ENCODE results near the gene TMEM150C. TPM values are rescaled to one million over a fixed set of nuclear protein-coding genes. Genes with fewer than 3 reads are reported as not detected.

TMEM150C gene
- total RNA-seq, 1 experiment from 2014 or later = 1.8 TPM

DNA sequence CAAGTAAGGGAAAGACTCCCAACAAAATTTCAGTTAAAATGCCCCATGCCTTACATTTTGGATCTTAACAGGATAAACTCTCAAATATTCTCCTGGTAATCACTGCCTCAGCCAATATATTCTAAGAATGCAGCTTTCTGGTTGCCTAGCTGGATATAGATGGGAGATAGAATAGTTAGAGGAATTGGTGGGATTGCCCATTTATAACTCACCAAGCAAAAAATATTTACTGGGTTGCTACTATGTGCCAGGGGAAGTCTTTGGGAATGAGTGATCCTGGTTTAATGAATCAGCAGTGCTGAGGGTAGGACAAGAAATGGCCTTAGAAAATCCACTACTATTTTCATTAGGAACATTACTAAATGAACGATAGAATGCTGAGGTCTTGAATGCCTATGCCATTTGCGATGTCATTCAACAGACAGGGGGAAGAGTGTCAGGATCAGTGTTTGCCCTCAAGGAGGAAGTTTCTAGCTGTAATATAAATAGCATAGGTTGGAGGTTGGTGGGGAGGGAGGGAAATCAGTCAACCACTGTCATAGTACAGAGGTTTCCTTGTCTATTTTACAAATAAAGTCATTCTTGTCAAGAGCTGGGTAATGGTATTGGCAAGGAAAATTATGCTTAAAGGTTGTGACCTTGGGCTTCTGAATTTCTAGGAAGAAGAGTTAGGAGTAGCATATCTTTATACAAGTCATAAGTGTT is 67.9 kb downstream of the TMEM150C start:
- H3K27me3 ChIP-seq (ENCODE audit: control insufficient read depth, insufficient read depth, low read length) = no peaks in the 10 kb centered on the region
- ATAC-seq = no peak
- intact Hi-C loops (cut with micrococcal nuclease; ENCODE audit: unreplicated experiment) = no loop called here
- no peaks in the 10 kb centered on the region for H3K36me3 ChIP-seq (ENCODE audit: control insufficient read depth, insufficient read depth, low read length)
- in situ Hi-C loops (cut with HindIII; ENCODE audit: low pct_unique_long_range_greater_than_20kb, low sequenced_read_pairs) = no loop called here
- H3K4me1 ChIP-seq (ENCODE audit: control insufficient read depth, insufficient read depth, low read length) = no peaks in the 10 kb centered on the region
- DNase-seq (ENCODE audit: low read depth, low spot score) = no peak
- no peaks in the 10 kb centered on the region for H3K9me3 ChIP-seq (ENCODE audit: control insufficient read depth, insufficient read depth, low read depth, low read length)
- no TSS peak for BruUV-seq (replicated peaks)
- ChIA-PET CTCF (no interaction called here), POLR2A (no interaction called here)
- no peak overlapping the region for H3K4me3 ChIP-seq (ENCODE audit: low read depth in 2 of 2, low read length in 2 of 2)
- TF ChIP-seq, protein P1, sequence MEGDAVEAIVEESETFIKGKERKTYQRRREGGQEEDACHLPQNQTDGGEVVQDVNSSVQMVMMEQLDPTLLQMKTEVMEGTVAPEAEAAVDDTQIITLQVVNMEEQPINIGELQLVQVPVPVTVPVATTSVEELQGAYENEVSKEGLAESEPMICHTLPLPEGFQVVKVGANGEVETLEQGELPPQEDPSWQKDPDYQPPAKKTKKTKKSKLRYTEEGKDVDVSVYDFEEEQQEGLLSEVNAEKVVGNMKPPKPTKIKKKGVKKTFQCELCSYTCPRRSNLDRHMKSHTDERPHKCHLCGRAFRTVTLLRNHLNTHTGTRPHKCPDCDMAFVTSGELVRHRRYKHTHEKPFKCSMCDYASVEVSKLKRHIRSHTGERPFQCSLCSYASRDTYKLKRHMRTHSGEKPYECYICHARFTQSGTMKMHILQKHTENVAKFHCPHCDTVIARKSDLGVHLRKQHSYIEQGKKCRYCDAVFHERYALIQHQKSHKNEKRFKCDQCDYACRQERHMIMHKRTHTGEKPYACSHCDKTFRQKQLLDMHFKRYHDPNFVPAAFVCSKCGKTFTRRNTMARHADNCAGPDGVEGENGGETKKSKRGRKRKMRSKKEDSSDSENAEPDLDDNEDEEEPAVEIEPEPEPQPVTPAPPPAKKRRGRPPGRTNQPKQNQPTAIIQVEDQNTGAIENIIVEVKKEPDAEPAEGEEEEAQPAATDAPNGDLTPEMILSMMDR (IDR thresholded peaks at IDR 0.05) = no peak
- TF ChIP-seq TCF7L2 (IDR thresholded peaks at IDR 0.05; ENCODE audit: low read depth, low read length) = no peak
- no peak for TF ChIP-seq SIN3A (IDR thresholded peaks at IDR 0.05; ENCODE audit: borderline replicate concordance, insufficient read depth, low read depth, low read length)
- TF ChIP-seq POLR2AphosphoS5 (IDR thresholded peaks at IDR 0.05; ENCODE audit: low read depth, low read length) = no peak
- TF ChIP-seq, protein P2, sequence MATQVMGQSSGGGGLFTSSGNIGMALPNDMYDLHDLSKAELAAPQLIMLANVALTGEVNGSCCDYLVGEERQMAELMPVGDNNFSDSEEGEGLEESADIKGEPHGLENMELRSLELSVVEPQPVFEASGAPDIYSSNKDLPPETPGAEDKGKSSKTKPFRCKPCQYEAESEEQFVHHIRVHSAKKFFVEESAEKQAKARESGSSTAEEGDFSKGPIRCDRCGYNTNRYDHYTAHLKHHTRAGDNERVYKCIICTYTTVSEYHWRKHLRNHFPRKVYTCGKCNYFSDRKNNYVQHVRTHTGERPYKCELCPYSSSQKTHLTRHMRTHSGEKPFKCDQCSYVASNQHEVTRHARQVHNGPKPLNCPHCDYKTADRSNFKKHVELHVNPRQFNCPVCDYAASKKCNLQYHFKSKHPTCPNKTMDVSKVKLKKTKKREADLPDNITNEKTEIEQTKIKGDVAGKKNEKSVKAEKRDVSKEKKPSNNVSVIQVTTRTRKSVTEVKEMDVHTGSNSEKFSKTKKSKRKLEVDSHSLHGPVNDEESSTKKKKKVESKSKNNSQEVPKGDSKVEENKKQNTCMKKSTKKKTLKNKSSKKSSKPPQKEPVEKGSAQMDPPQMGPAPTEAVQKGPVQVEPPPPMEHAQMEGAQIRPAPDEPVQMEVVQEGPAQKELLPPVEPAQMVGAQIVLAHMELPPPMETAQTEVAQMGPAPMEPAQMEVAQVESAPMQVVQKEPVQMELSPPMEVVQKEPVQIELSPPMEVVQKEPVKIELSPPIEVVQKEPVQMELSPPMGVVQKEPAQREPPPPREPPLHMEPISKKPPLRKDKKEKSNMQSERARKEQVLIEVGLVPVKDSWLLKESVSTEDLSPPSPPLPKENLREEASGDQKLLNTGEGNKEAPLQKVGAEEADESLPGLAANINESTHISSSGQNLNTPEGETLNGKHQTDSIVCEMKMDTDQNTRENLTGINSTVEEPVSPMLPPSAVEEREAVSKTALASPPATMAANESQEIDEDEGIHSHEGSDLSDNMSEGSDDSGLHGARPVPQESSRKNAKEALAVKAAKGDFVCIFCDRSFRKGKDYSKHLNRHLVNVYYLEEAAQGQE (IDR thresholded peaks at IDR 0.05; ENCODE audit: insufficient read depth in 1 of 2, low read depth in 2 of 2, low read length in 1 of 2) = no peak
- H3K27ac ChIP-seq (ENCODE audit: low read length) = no peak overlapping the region

DNA sequence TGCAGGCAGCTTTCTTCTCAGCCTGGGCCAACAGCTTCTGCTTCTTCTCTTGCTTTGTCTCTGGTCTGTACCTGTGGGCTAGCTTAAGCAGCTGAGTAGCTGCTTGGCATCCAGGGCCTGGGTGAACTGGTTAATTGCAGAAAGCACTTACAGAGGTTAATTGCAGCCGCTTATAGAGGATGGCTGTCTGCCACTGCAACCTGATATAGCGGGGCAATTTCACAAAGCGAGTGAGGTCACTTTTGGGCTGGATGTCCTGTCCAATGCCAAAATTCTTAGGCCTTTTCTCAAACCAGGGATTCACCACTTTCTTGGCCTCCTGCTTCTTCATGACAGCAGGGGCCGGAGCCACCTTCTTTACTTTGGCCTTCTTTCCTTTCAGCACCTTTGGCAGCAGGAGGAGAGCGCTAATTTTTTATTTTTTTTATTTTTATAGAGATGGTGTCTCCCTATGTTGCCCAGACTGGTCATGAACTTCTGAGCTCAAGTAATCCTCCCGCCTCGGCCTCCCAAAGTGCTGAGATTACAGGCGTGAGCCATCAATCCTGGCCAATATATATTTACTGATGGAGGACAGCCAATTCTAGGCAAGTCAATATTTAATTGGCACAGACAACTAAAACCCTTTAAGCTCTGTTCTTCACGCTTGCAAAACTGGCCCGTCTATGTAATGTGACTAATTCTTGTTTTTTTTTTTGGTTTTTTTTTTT is 70.4 kb downstream of the TMEM150C start:
- ChIA-PET POLR2A (interaction anchor here (0.7 kb wide), 1 partner anchor 30 kb away, joined by 8 read pairs; no protein-coding TSS in a partner anchor), CTCF (no interaction called here)
- Histone ChIP-seq H3K27ac (ENCODE audit: low read length) (no peak overlapping the region), H3K27me3 (ENCODE audit: control insufficient read depth, insufficient read depth, low read length) (no peaks in the 10 kb centered on the region), H3K36me3 (ENCODE audit: control insufficient read depth, insufficient read depth, low read length) (no peaks in the 10 kb centered on the region), H3K4me3 (ENCODE audit: low read depth in 2 of 2, low read length in 2 of 2) (no peak overlapping the region), H3K9me3 (ENCODE audit: control insufficient read depth, insufficient read depth, low read depth, low read length) (no peaks in the 10 kb centered on the region), H3K4me1 (ENCODE audit: control insufficient read depth, insufficient read depth, low read length) (no peaks in the 10 kb centered on the region)
- DNase-seq (ENCODE audit: low read depth, low spot score) (no peak), ATAC-seq (no peak)
- in situ Hi-C loops (cut with HindIII; ENCODE audit: low pct_unique_long_range_greater_than_20kb, low sequenced_read_pairs) (no loop called here), intact Hi-C loops (cut with micrococcal nuclease; ENCODE audit: unreplicated experiment) (no loop called here)
- BruUV-seq (replicated peaks) = no TSS peak
- TF ChIP-seq, protein P1 (IDR thresholded peaks at IDR 0.05) = no peak
- TF ChIP-seq SIN3A (IDR thresholded peaks at IDR 0.05; ENCODE audit: borderline replicate concordance, insufficient read depth, low read depth, low read length) (no peak), TCF7L2 (IDR thresholded peaks at IDR 0.05; ENCODE audit: low read depth, low read length) (no peak)
